H1 (cell line): ENCODE data around the gene TBC1D10A. TPM values are rescaled to one million over a fixed set of nuclear protein-coding genes. Genes with fewer than 3 reads are reported as not detected.

ENCODE experiments used
- BACH1 ChIP-seq: IDR thresholded peaks from 2 replicates; pipeline ENCODE4 v1.6.1; 2012; ENCODE audit warnings: low read length, improper control_type of control experiment
- CHD7 ChIP-seq: fragments of 300-600 bp; sonication (generic); IDR thresholded peaks from 2 replicates; pipeline ENCODE4 v1.7.1; 2012; ENCODE audit warnings: low read length, moderate library complexity, mild to moderate bottlenecking, inconsistent platforms; ENCODE audit not compliant: insufficient replicate concordance
- CREB1 ChIP-seq: IDR thresholded peaks from 2 replicates; pipeline ENCODE4 v1.6.1; 2012; ENCODE audit warnings: inconsistent platforms
- FOSL1 ChIP-seq: IDR thresholded peaks from 2 replicates; pipeline ENCODE4 v1.6.1; 2011; ENCODE audit warnings: mild to moderate bottlenecking, low read depth, low read length, moderate library complexity; ENCODE audit not compliant: insufficient read depth
- KDM1A ChIP-seq: fragments of 200-600, 300-600 bp; sonication (generic); IDR thresholded peaks from 2 replicates; pipeline ENCODE4 v1.7.1; 2016; ENCODE audit warnings: mild to moderate bottlenecking, low read length, borderline replicate concordance
- NRF1 ChIP-seq: IDR thresholded peaks from 2 replicates; pipeline ENCODE4 v1.6.1; 2011; ENCODE audit warnings: mild to moderate bottlenecking, low read depth, low read length, improper control_type of control experiment
- RAD21 ChIP-seq, 2 experiments: IDR thresholded peaks in 1 of 2; conservative IDR thresholded peaks in 1 of 2; 2 replicates each; pipeline ENCODE4 v1.6.1; 2011; ENCODE audit warnings: low read depth in 2 of 2, low read length in 2 of 2, improper control_type of control experiment in 1 of 2, inconsistent platforms in 1 of 2, mild to moderate bottlenecking in 1 of 2, moderate library complexity in 1 of 2
- RFX5 ChIP-seq: IDR thresholded peaks from 2 replicates; pipeline ENCODE4 v1.6.1; 2011; ENCODE audit warnings: low read depth, low read length, improper control_type of control experiment, borderline replicate concordance
- polyA plus RNA-seq, 7 experiments: library from polyadenylated mRNA; depleted of rRNA in 3 of 7; stranded (reverse) in 5 of 7; unstranded in 2 of 7; fragments of >200 nt in 5 of 7; fragments of 200-250 nt in 2 of 7; gene quantifications; 1 replicate in 5 of 7; 2 replicates in 1 of 7; 4 replicates in 1 of 7; pipeline versions ENCODE4 v1.2.1 to v1.2.3, GENCODE V29; 2011 to 2013; ENCODE audit warnings: missing spikeins in 2 of 7, mixed read lengths in 2 of 7
- total RNA-seq: library from RNA; stranded (reverse); fragmentation: NEBNext Ultra II Directional; extraction: Animal tissue kit (Norgen Biotek cat#: 25700); gene quantifications from 2 replicates; pipeline ENCODE4 v1.2.1, GENCODE V29; 2021
- TF ChIP-seq, protein P1 (sequence below): IDR thresholded peaks from 2 replicates; pipeline ENCODE4 v1.6.1; 2012; ENCODE audit warnings: inconsistent platforms

TBC1D10A gene
- total and polyA plus RNA-seq, 2 of the 8 experiments (the other 6 are each of a cell fraction or from before 2014, with no cell fraction given) = 5.4 to 7.0 TPM

GRCh38 chr22:30265131-30265720 lies 61.5 kb downstream of the TBC1D10A start (continued):
- TF ChIP-seq CHD7 (no peak), RAD21 (IDR thresholded peaks at IDR 0.05 in 1 of 2, conservative IDR thresholded peaks at IDR 0.05 in 1 of 2; ENCODE audit: low read depth in 2 of 2, low read length in 2 of 2) (no peak), KDM1A (no peak), CREB1 (no peak), NRF1 (no peak), RFX5 (no peak), BACH1 (no peak), FOSL1 (no peak)
- TF ChIP-seq, protein P1, sequence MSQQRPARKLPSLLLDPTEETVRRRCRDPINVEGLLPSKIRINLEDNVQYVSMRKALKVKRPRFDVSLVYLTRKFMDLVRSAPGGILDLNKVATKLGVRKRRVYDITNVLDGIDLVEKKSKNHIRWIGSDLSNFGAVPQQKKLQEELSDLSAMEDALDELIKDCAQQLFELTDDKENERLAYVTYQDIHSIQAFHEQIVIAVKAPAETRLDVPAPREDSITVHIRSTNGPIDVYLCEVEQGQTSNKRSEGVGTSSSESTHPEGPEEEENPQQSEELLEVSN = no peak
